HG03575 (cell line): Measurements from ENCODE around the gene NFE2L1.
"Not testable (repeated sequence)": the region's sequence is repeated elsewhere in the genome, so short reads cannot be mapped to it uniquely, and the experiment has no call there.

Experiments used
- ATAC-seq: cut with Tn5 transposase; IDR thresholded peaks from one replicate; pipeline ENCODE4 v1.9.1; 2021; ENCODE audit not compliant: unreplicated experiment, insufficient number of reproducible peaks, low FRiP score; ENCODE audit errors: extremely low read depth

The NFE2L1 gene

DNA sequence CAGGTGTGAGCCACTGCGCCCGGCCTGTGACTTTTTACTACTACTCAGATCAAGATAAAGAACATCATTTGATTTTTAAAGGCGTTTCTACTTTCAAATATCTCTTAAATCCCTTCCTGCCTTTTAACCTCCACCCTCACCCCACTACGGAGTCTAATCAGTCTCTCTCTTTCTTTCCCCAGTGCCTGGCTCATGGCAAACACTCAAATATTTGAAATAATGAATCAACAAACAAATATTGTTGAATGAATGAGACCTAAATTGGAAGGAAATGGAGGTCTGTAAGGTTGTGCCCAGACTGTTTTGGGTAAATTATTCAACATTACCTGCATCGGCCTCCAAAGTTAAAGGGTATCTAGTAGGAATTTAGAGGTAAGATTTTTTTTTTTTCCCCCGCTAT, 25.3 kb upstream of the NFE2L1 start:
- no peak for ATAC-seq

DNA sequence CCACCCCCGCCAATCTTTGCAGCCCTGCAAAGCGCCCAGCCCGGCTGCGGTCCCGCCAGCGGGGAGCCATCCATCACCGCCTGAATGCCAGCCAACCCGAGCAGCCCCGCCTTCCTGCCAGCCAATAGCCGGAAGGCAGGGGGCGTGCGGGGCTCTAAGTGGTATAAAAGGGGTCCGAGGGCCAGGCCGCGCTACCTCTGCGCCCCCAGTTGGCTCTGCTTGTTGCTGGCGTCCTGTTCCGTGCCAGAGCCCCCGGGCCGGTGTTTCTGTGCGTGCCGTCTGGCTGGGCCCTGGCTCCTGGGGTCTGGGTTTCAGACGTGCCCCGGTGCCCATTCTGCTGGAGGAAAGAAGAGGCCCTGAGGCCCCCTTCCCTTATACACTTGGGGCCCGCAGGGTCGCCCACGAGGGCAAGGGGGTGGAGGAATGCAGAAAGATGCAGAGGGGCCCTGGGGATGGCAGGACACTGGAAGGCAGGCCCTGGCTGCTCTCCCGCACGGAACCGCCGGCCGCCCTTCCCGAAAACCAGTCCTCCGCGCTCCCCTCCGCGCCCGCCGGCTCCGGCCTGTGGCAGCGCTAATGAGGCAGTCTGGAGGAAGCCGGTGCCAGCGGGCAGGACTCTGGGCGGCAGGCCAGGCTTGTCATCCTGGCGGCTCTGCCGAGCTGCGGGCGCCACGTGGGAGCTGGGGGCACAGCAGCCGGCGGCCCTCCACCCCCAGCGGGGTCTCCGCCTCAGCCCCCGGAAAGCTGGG, 24.6 kb upstream of the NFE2L1 start:
- ATAC-seq, result no peak

DNA sequence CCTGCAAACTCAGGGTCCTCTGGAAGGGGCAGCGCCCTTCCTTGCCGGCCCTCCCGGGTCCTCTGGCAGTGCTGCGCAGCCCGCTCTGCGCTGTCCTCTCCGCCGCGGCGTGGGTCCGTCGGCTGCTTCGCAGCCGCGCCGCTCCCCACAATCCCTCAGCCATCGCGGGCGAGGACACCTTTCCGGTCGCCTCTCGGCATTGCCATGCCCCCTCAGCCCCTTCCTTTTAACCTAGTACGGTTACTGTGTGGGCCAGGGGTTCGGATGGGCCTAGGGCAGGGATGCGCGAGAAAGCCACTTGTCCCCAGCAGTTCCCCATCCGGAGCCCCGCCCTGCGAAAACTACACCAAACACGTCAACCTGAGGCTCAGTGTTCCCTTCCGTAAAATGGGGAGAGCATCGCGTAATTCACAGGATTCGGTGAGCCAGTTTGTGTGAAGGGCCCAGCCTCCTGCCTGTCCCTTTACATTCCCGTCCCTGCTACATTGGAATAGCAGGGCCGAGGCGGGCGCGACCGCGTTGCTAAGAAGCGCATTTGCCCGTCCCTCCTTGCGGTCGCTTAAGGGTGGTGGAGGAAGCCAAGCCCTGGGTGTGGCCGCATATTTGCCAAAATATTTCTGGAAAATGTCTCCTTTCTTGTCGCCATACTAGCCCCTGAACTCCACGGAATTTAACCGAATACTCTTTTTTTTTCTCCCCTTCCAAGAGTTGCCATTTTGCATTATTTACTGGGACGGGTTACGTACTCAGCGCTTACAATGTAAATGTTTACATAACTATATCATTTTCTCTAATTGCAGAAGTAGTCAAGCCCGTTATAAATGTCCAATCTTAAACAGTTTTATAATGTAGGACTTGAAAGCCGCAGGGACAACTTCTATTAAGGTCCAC, 23.8 kb upstream of the NFE2L1 start:
- ATAC-seq, result no peak

DNA sequence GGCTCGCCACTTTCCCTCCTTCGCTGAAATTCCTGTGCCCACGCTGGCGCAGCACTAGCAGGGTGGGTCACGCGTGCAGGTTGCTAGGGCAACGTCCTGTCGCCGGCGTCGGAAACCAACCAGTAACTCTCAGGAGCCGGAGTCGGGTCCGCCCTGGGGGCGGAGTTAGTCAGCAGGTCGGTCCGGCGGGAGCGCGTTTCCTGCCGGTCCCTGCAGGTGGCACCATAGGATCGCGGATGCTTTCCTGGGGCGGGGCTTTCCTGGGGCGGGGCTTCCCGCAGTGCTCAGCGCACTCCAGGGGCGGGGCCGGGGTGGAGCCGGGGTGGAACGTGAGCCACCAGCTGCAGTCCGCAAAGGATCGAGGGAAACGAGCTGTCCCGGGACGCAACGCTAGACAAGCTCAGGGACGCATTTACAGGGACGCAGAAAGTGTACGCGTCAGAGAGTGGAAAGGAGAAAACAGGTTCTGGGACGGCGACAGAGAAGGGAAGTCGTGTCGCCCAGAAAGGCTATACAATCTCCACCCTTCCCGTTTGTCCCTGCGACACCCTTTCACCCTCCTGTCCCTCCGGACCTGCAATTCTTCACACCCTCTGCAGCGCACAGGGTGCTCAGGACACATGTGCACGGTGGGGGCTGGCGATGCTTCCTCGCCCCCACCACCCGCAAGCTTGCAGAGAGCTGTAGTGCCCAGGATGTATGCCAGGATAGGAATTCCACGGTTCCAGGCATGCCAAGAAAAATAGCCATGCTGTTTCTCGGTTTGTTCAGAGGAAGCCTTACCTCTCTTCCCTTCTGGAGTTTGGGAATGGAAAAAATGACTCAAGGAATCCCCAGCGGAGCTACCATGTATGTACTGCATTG, 22.9 kb upstream of the NFE2L1 start:
- ATAC-seq, result no peak

DNA sequence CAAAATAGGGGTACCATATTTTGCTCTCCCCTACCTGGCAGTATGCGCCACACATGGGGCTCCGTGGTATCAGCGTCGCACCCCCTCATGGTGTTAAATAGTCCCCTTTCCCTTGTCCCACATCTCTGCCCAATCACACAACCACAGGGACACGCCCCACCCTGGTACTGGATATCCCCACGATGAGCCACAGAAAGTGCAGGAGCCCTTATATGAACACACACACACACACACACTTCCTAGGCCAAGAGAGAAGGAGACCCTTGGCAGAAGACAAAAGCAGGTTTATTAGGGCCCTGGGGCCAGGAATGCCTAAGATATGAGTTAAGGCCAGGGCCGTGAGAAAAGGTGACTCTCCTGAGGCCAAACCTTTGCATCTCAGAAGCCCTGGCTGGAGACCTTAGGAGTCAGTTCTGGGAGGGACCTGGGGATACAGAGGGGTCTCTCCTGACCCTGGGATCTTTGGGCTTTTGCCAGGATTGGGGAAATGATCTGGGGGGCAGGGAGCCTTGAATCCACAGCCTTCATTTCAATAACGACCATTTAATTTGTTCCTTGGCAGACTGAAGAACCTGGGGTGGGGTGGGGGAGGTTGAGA, 22.2 kb upstream of the NFE2L1 start:
- ATAC-seq, result no peak

DNA sequence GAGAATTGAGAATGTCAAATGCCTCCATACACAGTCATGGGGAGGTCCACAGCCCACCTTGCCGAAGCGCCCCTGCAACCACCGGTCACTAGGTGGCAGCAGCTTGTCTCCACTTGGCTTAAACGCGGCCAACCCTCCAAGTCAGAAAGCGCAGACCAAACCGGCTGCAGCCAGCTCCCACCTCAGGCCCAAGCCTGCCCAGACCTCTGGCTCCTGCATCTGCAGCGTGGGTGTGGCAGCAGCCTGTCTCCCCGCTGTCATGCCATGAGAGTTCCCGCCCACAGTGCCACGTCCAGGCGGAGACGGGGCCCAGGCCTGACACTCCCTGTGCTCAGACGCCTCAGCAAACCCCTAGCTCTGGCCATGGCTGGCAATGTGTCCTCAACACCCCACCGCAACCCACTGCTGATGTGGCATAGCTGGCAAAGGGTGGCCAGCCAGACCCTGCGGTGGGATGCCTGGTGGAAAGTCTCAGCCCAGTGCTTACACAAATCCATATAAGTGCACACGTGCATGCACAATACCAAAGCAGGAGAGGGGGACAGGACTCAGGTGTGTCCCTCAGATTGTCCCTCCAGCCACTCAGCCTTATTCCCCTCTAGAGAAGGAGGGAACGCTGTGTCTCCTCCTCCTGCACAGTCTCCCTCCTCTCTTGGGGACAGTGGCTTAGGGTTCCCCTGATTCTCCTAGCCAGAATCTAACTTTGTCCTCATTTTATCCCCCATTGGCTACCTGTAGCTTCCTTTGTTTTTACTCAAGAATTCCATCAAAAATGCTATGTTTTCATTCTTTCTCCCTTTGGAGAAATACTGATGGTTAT, 21.4 kb upstream of the NFE2L1 start:
- no peak for ATAC-seq

DNA sequence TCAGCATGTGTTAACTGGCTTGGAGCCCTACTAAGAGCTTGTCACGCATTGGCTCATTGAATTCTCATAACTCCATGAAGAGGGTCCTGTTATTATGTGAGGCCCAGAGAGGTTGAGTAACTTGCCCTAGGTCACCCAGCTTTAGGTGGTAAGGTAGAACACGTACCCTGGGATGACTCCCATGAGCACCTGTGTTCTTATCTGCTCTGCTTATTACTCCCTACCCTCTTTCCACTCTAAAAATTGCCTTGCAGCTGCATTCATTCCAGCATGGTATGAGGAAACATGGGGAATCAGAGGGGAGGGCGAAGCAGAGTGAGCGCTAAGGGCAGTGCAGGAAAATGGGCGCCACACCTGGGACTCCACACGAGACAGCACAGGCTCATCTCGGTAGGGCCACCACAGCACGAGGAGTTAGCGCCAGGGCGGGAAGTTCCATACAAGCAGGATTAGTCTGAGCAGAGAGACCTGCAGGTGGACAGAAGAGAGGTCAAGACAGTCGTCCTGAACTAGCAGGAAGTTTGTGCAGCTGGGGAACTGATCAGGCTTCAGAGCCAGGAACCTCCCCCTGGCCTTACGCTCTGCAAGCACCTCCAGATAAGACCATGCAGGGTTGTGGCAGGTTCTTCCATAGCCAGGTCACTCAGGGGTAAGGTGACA, 20.7 kb upstream of the NFE2L1 start:
- no peak for ATAC-seq

DNA sequence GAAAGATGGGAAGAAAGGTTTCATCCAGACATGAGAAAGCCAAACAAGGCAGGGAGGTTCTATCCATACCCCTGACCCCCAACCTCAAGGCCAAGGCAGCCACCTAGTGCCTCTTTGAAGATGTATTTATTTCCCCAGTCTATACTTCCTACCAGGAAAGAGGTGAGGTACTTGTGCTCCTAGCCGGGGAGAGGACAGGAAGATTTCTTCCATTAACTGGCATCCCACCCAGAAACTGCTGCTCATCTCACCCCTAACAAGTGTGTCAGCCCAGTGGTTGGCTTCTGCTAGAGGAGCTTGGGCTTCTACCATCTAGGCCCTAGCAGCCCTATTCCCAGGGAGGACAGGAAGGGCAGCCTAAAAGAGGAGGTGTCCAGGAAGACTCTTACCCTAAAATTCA, 19.4 kb upstream of the NFE2L1 start:
- no peak for ATAC-seq

DNA sequence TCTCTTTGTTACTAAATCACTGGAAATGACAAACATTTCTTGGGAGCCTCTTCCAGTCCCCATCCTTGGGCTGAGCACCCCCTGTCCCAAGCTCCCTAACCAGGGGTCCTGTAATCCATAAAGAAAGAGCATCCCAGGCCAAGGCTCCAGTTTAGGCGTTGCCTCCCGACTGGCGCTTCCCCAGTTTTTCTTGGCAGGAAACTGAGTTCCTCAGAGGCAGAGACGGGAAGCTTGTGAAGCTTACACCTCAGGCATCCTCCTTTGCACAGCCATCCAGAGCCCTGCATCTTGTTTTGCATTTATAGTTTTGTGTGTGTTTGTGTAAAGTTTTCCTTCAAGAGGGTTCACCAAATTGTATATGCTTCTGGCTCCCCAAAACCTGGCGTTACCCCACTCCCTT, 17.6 kb upstream of the NFE2L1 start:
- no peak for ATAC-seq

DNA sequence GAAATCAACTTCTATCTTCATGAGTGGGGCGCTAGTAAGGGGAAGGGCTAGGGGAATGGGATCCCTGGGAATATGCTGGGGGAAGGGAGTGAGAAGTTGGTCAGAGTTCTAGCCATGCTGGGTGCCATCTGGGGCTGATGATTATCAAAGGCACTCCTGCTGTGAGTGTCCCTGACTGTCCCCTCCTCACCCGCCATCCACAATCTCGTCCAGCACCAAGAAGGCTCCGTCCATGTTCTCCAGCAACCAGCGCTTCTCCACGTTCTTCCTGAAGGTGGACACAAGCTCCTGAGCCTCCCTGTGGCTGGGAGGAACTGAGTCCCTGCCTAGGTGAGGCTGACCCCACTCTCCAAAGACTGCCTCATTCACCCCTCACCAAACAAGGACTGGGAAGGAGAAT, 16.2 kb upstream of the NFE2L1 start:
- ATAC-seq, result no peak

DNA sequence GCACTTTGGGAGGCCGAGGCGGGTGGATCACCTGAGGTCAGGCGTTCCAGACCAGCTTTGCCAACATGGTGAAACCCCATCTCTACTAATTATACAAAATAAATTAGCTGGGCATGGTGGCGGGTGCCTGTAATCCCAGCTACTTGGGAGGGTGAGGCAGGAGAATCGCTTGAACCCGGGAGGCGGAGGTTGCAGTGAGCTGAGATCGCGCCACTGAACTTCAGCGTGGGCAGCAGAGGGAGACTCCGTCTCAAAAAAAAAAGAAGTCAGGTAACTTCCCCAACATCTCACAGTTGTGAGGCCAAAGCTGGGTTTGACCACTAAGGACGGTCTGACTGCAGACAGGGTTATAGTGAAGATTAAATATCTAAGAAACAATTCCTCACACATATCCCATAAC, 13.4 kb upstream of the NFE2L1 start:
- not testable (repeated sequence) for ATAC-seq

DNA sequence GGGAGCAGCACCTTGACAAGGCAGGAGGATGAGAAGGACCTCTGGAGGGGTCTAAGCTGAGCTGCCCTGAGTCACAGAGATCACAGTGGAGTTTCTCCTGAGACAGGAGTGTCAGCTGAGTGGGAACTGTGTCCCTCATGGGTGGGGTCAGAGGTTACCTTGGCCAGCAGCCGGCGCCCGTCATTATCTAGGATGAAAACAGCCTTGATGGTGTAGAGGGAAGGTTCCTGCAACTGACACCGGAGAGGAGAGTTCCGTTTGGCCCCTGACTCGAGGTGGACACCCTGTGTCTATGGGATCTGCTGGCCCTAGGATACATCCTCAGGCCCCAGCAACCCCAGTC, 11.5 kb upstream of the NFE2L1 start:
- no peak for ATAC-seq

DNA sequence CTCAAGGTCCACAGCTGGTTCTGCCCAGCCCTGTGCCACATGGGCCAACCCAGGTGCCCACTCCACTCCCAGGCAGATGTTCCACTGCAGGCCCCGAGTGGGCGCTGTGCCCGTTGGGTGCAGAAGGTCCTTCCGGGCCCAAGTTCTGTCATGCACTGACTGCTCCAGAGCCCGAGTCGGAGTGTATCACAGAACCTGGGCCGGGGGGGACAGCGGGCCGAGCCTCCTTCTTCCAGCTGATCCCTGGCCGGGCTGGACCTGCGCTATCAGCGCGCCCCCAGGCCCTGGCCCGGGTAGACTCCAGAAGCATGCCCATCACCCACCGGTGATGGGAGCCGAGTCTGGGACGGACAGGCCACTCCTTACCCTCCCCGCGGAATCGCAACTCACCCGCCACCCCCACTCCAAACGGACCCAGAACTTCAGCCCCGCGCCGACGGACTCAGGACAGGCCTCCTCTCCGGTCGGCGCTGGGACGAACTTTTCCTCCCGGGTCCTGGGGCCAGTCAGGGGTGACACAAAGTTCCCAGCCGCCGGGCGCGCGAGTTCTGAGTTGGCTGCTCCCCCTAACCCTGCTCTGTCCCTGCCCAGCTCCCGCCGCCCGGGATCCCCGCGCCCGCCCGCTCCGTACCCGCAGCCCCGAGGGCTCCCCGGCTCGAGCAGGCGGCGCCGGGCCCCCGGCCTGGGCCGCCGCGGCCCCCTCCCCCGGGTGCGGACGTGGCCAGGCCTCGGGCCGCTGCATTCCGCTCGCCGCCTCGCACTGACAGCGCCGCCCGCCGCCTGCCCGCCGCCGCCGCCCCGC, 10.9 kb upstream of the NFE2L1 start, which contains the start of gene COPZ2:
COPZ2 (minus strand) TSS at position 762 of the 802 bp plus-strand sequence; CDS start at position 742, 20 bp downstream.
- no peak for ATAC-seq

DNA sequence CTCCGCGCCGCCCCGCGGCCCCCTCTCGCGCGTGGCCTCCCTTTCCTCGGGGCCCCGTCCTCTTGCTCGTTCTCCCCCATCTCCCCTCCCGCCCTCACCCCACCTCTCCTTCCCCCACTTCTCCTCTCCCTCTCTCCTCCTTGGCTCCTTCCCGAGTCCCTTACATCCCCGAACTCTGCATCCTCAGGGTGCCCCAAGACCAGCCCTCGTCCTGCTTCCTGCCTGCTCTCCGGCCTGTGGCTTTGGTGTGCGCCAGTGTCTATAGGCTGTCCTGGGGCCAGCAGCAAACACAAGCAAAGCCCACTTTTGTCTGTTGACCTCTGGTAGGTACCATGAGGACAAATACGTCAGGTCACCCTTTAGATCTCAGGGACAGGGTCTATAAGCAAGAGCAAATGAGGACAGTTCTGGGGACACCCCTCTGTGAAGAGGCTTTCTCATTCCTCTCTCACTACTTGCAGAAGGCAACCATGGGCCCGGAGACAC, 10.3 kb upstream of the NFE2L1 start:
- ATAC-seq, result no peak

DNA sequence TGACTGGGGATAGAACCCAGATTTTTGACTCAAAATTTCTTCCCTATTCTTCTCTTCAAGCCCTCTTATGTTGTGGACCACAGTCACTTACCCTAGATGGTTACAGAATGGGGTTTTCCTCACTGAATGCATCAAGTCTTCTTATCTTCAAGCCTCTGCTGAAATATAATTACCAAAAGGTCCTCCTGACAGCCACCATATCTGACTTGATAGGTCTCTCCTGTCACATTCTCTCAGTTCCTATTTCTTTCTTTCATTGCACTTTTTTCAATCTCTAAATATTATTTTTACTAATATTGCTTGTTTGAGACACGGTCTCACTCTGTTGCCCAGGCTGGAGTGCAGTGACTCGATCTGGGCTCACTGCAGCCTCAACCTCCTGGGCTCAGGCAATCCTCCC, 9.5 kb upstream of the NFE2L1 start:
- no peak for ATAC-seq

DNA sequence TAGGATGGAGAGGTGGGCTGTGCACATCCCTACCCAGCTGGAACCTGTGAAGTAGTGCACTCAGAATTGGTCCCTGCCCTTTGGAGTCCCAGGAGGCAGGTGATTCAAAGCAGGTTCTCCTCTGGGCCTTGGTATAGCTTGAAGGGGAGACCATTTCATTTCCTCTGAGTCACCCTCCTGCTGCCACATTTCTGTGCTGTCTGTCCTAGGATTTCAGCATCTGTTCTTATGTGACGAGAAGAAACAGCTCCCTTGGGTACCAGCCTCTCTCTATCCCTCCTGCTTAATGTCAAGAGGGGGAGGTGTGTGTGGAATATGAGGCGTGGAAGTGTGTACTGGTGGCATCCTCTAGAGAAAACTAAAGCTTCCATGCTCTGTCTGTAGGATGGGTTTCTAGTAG, 5.0 kb upstream of the NFE2L1 start:
- no peak for ATAC-seq

DNA sequence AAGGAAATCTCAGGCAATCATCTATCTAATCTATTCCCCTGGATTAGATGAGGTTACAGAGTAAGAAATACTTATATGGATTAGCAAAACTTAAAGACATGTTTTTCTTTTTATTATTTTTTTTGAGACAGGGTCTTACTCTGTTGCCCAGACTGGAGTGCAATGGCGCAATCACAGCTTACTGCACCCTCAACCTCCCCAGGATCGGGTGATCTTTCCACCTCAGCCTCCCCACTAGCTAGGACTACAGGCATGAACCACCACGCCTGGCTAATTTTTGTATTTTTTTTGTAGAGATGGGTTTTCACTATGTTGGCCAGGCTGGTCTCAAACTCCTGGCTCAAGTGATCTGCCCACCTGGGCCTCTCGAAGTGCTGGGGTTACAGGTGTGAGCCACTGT, 3.3 kb upstream of the NFE2L1 start:
- ATAC-seq, result no peak
